Glutamatergic neuron (in vitro differentiated cells): ENCODE measurements around the gene THUMPD2. TPM values are rescaled to one million over a fixed set of nuclear protein-coding genes. Genes with fewer than 3 reads are reported as not detected.

Source experiments
- DNase-seq: peaks from one replicate; pipeline ENCODE4 v3.0.0; 2022
- H3K27ac Mint-ChIP-seq: one replicate; pipeline ENCODE4 v1.8.0; 2020; ENCODE audit warnings: mild to moderate bottlenecking, mixed read lengths, inconsistent platforms; ENCODE audit not compliant: unreplicated experiment
- H3K27me3 Mint-ChIP-seq: one replicate; pipeline ENCODE4 v1.8.0; 2020; ENCODE audit warnings: mild to moderate bottlenecking, moderate library complexity, mixed read lengths, inconsistent platforms; ENCODE audit not compliant: unreplicated experiment
- H3K36me3 Mint-ChIP-seq: one replicate; pipeline ENCODE4 v1.8.0; 2020; ENCODE audit warnings: mild to moderate bottlenecking, mixed read lengths, inconsistent platforms; ENCODE audit not compliant: unreplicated experiment
- H3K4me1 Mint-ChIP-seq: one replicate; pipeline ENCODE4 v1.8.0; 2020; ENCODE audit warnings: mild to moderate bottlenecking, low read depth, mixed read lengths, inconsistent platforms; ENCODE audit not compliant: unreplicated experiment
- H3K4me3 Mint-ChIP-seq: one replicate; pipeline ENCODE4 v1.8.0; 2020; ENCODE audit warnings: mild to moderate bottlenecking, mixed read lengths, inconsistent platforms; ENCODE audit not compliant: unreplicated experiment
- H3K9me3 Mint-ChIP-seq: one replicate; pipeline ENCODE4 v1.8.0; 2020; ENCODE audit warnings: mild to moderate bottlenecking, moderate library complexity, mixed read lengths, inconsistent platforms; ENCODE audit not compliant: unreplicated experiment
- CTCF ChIP-seq: fragments of 200-600 bp; sonication (generic); IDR thresholded peaks from one replicate; pipeline ENCODE4 v1.5.0; 2021; ENCODE audit not compliant: partially characterized antibody, unreplicated experiment
- total RNA-seq: library from RNA; stranded (reverse); fragmentation: NEBNext Ultra II Directional; extraction: Animal tissue kit (Norgen Biotek cat#: 25700); gene quantifications from one replicate; pipeline ENCODE4 v1.2.1, GENCODE V29; 2021; ENCODE audit not compliant: unreplicated experiment

THUMPD2 gene
- total RNA-seq, 1 donor from 2014 or later, result 6.0 TPM

- no peak for TF ChIP-seq CTCF
- Mint-ChIP-seq H3K36me3 (peaks cover 14% of the 10 kb centered on the region), H3K4me3 (no peak overlapping the region), H3K9me3 (no peaks in the 10 kb centered on the region), H3K4me1 (peaks cover 15% of the 10 kb centered on the region), H3K27me3 (peaks cover 3% of the 10 kb centered on the region), H3K27ac (no peak overlapping the region)
- DNase-seq, result no peak
Measured at GRCh38 chr2:39693245-39693644, 85.8 kb downstream of the THUMPD2 start.

- H3K27ac Mint-ChIP-seq, result no peak overlapping the region
- H3K4me3 Mint-ChIP-seq, result no peak overlapping the region
- no peak for TF ChIP-seq CTCF
- H3K9me3 Mint-ChIP-seq, result peaks cover 3% of the 10 kb centered on the region
- peaks cover 6% of the 10 kb centered on the region for H3K4me1 Mint-ChIP-seq
- DNase-seq, result no peak
- peaks cover 14% of the 10 kb centered on the region for H3K36me3 Mint-ChIP-seq
- no peaks in the 10 kb centered on the region for H3K27me3 Mint-ChIP-seq
Measured at GRCh38 chr2:39689876-39690275, 89.2 kb downstream of the THUMPD2 start.

GRCh38 chr2:39689272-39689841 lies 89.7 kb downstream of the THUMPD2 start:
- Mint-ChIP-seq H3K4me1 (peaks cover 8% of the 10 kb centered on the region), H3K27me3 (no peaks in the 10 kb centered on the region), H3K27ac (no peak overlapping the region), H3K4me3 (no peak overlapping the region), H3K9me3 (peaks cover 3% of the 10 kb centered on the region), H3K36me3 (peaks cover 14% of the 10 kb centered on the region)
- no peak for DNase-seq
- TF ChIP-seq CTCF, result no peak

GRCh38 chr2:39688181-39688580 lies 90.9 kb downstream of the THUMPD2 start:
- Mint-ChIP-seq H3K27ac (no peak overlapping the region), H3K4me1 (peaks cover 12% of the 10 kb centered on the region), H3K27me3 (no peaks in the 10 kb centered on the region), H3K9me3 (peaks cover 3% of the 10 kb centered on the region), H3K36me3 (peaks cover 14% of the 10 kb centered on the region), H3K4me3 (no peak overlapping the region)
- no peak for TF ChIP-seq CTCF
- DNase-seq, result no peak

- Mint-ChIP-seq H3K36me3 (peaks cover 14% of the 10 kb centered on the region), H3K9me3 (peaks cover 3% of the 10 kb centered on the region), H3K27me3 (no peaks in the 10 kb centered on the region), H3K4me1 (peaks cover 17% of the 10 kb centered on the region), H3K27ac (no peak overlapping the region), H3K4me3 (no peak overlapping the region)
- no peak for TF ChIP-seq CTCF
- no peak for DNase-seq
Measured at GRCh38 chr2:39686456-39686855, 92.6 kb downstream of the THUMPD2 start.

Other genes with a start within 250 kb of the THUMPD2 start
- gene TMEM178A, start 113.3 kb downstream of the THUMPD2 start, total RNA-seq, result 12.5 TPM